HepG2 (cell line): ENCODE measurements around the gene CXCL3. TPM values are rescaled to one million over a fixed set of nuclear protein-coding genes. Genes with fewer than 3 reads are reported as not detected.

Experiments used
- AHR ChIP-seq: IDR thresholded peaks from 2 replicates; pipeline ENCODE4 v1.6.1; 2018; ENCODE audit warnings: missing genetic modification reagents, missing compliant biosample characterization
- ARHGAP35 ChIP-seq: sonication (generic); formaldehyde crosslinking; IDR thresholded peaks from 2 replicates; pipeline ENCODE4 v1.9.0; 2022; ENCODE audit warnings: mild to moderate bottlenecking, inconsistent platforms, moderate library complexity, missing genetic modification reagents, borderline replicate concordance
- CBFB ChIP-seq: sonication (generic); formaldehyde crosslinking; IDR thresholded peaks from 2 replicates; pipeline ENCODE4 v1.4.0; 2020; ENCODE audit warnings: missing genetic modification reagents
- FOXA1 ChIP-seq, 2 experiments: fragments of 450-650 bp in 1 of 2; sonication (generic) in 1 of 2; formaldehyde crosslinking in 1 of 2; IDR thresholded peaks; 2 replicates each; pipeline versions ENCODE4 v1.4.0 to v1.6.1; 2016 to 2020; ENCODE audit warnings: missing genetic modification reagents in 1 of 2
- FOXM1 ChIP-seq: sonication (generic); formaldehyde crosslinking; IDR thresholded peaks from 2 replicates; pipeline ENCODE4 v1.5.0; 2020; ENCODE audit warnings: missing genetic modification reagents
- HHEX ChIP-seq: IDR thresholded peaks from 2 replicates; pipeline ENCODE4 v1.6.1; 2016; ENCODE audit warnings: control low read depth
- IKZF4 ChIP-seq: sonication (generic); formaldehyde crosslinking; IDR thresholded peaks from 2 replicates; pipeline ENCODE4 v1.5.1; 2020; ENCODE audit warnings: borderline replicate concordance, mild to moderate bottlenecking, low read depth, missing genetic modification reagents; ENCODE audit errors: not compliant biosample characterization
- IRF9 ChIP-seq: sonication (generic); formaldehyde crosslinking; IDR thresholded peaks from 2 replicates; pipeline ENCODE4 v1.8.0; 2022; ENCODE audit warnings: missing genetic modification reagents, mild to moderate bottlenecking, borderline replicate concordance
- MIER3 ChIP-seq: IDR thresholded peaks from 2 replicates; pipeline ENCODE4 v1.6.1; 2016; ENCODE audit warnings: missing compliant biosample characterization, borderline replicate concordance
- NR2F2 ChIP-seq: IDR thresholded peaks from 2 replicates; pipeline ENCODE4 v1.6.1; 2012; ENCODE audit warnings: low read depth, inconsistent platforms, borderline replicate concordance
- RNF2 ChIP-seq: fragments of 450-650 bp; conservative IDR thresholded peaks from 2 replicates; pipeline ENCODE4 v1.6.1; 2016; ENCODE audit warnings: low read depth
- SP2 ChIP-seq: sonication (generic); formaldehyde crosslinking; IDR thresholded peaks from 2 replicates; pipeline ENCODE4 v1.5.1; 2020; ENCODE audit warnings: mild to moderate bottlenecking, missing genetic modification reagents
- ZBTB14 ChIP-seq: sonication (generic); formaldehyde crosslinking; IDR thresholded peaks from 2 replicates; pipeline ENCODE4 v1.4.0; 2020; ENCODE audit warnings: missing genetic modification reagents
- ZKSCAN5 ChIP-seq: sonication (generic); formaldehyde crosslinking; IDR thresholded peaks from 2 replicates; pipeline ENCODE4 v1.5.1; 2020; ENCODE audit warnings: mild to moderate bottlenecking, missing genetic modification reagents
- ZNF138 ChIP-seq: sonication (generic); formaldehyde crosslinking; IDR thresholded peaks from 2 replicates; pipeline ENCODE4 v1.5.0; 2020; ENCODE audit warnings: mild to moderate bottlenecking, low read depth, missing genetic modification reagents
- polyA plus RNA-seq, 8 experiments: library from polyadenylated mRNA; depleted of rRNA in 3 of 8; stranded (reverse) in 7 of 8; unstranded in 1 of 8; fragments of >200 nt; fragmentation: Illumina TruSeq in 4 of 8; extraction: Trizol in 4 of 8; gene quantifications; 2 replicates each; pipeline versions ENCODE4 v1.2.1 to v1.2.3, GENCODE V29; 2011 to 2016; ENCODE audit warnings: low read depth in 4 of 8, missing spikeins in 1 of 8, mixed read lengths in 1 of 8; ENCODE audit not compliant: insufficient read depth in 1 of 8
- total RNA-seq, 5 experiments: library from RNA; depleted of rRNA; stranded (reverse); fragments of >200 nt; fragmentation: Illumina TruSeq; extraction: Trizol; gene quantifications; 2 replicates each; pipeline ENCODE4 v1.2.3, GENCODE V29; 2016; ENCODE audit warnings: low read depth in 1 of 5
- TF ChIP-seq, protein P1 (sequence below): sonication (generic); formaldehyde crosslinking; IDR thresholded peaks from 2 replicates; pipeline ENCODE4 v1.4.0; 2020; ENCODE audit warnings: missing genetic modification reagents, borderline replicate concordance

Gene CXCL3
- total and polyA plus RNA-seq, 2 of the 13 experiments (the other 11 are each of a cell fraction or from before 2014, with no cell fraction given) = 0.13 TPM; not detected in 1

- TF ChIP-seq FOXM1 (no peak), ZBTB14 (CRISPR knock-in tag) (no peak), MIER3 (CRISPR knock-in tag) (no peak), AHR (no peak), ARHGAP35 (CRISPR knock-in tag) (no peak), NR2F2 (no peak), CBFB (CRISPR knock-in tag) (no peak), ZNF138 (CRISPR knock-in tag) (no peak), IRF9 (CRISPR knock-in tag) (no peak), RNF2 (no peak), IKZF4 (no peak), HHEX (no peak), FOXA1 (IDR thresholded peaks at IDR 0.05) (no peak), FOXA1 (CRISPR knock-in tag; IDR thresholded peaks at IDR 0.05) (no peak), SP2 (CRISPR knock-in tag) (no peak), ZKSCAN5 (no peak)
- TF ChIP-seq, protein P1, sequence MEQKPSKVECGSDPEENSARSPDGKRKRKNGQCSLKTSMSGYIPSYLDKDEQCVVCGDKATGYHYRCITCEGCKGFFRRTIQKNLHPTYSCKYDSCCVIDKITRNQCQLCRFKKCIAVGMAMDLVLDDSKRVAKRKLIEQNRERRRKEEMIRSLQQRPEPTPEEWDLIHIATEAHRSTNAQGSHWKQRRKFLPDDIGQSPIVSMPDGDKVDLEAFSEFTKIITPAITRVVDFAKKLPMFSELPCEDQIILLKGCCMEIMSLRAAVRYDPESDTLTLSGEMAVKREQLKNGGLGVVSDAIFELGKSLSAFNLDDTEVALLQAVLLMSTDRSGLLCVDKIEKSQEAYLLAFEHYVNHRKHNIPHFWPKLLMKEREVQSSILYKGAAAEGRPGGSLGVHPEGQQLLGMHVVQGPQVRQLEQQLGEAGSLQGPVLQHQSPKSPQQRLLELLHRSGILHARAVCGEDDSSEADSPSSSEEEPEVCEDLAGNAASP = no peak
These were observed 16.1 kb upstream of the CXCL3 start (continued) for GRCh38 chr4:74054483-74055047.
